HG02981 (cell line): ENCODE data around the gene CPVL.

Experiments
- ATAC-seq: cut with Tn5 transposase; IDR thresholded peaks from one replicate; pipeline ENCODE4 v1.9.1; 2021; ENCODE audit warnings: mild to moderate bottlenecking, moderate library complexity; ENCODE audit not compliant: unreplicated experiment

The CPVL gene

GRCh38 chr7:29156907-29157452, 10.6 kb upstream of the CPVL start:
- ATAC-seq: no peak

GRCh38 chr7:29154076-29154475, 7.7 kb upstream of the CPVL start:
- no peak for ATAC-seq

GRCh38 chr7:29150856-29151255, 4.5 kb upstream of the CPVL start:
- ATAC-seq: no peak

GRCh38 chr7:29149036-29149435, 2.7 kb upstream of the CPVL start:
- ATAC-seq: no peak

GRCh38 chr7:29147821-29148220, 1.5 kb upstream of the CPVL start:
- no peak for ATAC-seq

- no peak for ATAC-seq
Measured at GRCh38 chr7:29146888-29147609, 712 bp upstream of the CPVL start.

- ATAC-seq: no peak
Measured at GRCh38 chr7:29145553-29146056, 732 bp downstream of the CPVL start.

GRCh38 chr7:29143751-29144150, 2.6 kb downstream of the CPVL start:
- ATAC-seq: no peak

GRCh38 chr7:29142021-29142727, 4.2 kb downstream of the CPVL start:
- ATAC-seq: no peak

GRCh38 chr7:29140873-29141468, 5.4 kb downstream of the CPVL start:
- no peak for ATAC-seq

- ATAC-seq: no peak
Measured at GRCh38 chr7:29139796-29140195, 6.5 kb downstream of the CPVL start.

- no peak for ATAC-seq
Measured at GRCh38 chr7:29139191-29139590, 7.1 kb downstream of the CPVL start.

- no peak for ATAC-seq
Measured at GRCh38 chr7:29138588-29138987, 7.7 kb downstream of the CPVL start.

GRCh38 chr7:29135846-29136245, 10.5 kb downstream of the CPVL start:
- no peak for ATAC-seq

- no peak for ATAC-seq
Measured at GRCh38 chr7:29132980-29133379, 13.4 kb downstream of the CPVL start.

- ATAC-seq: no peak
Measured at GRCh38 chr7:29131678-29132077, 14.7 kb downstream of the CPVL start.

GRCh38 chr7:29130096-29130495, 16.2 kb downstream of the CPVL start:
- no peak for ATAC-seq

GRCh38 chr7:29127527-29127926, 18.8 kb downstream of the CPVL start:
- no peak for ATAC-seq

GRCh38 chr7:29126804-29127203, 19.5 kb downstream of the CPVL start:
- no peak for ATAC-seq

GRCh38 chr7:29123626-29124190, 22.6 kb downstream of the CPVL start:
- no peak for ATAC-seq

- ATAC-seq: no peak
Measured at GRCh38 chr7:29122759-29123158, 23.6 kb downstream of the CPVL start.
